Measurements from ENCODE around the gene MAMLD1. TPM values are rescaled to one million over a fixed set of nuclear protein-coding genes. Genes with fewer than 3 reads are reported as not detected.

The MAMLD1 gene
- total and polyA plus RNA-seq, 9 of the 15 experiments (the other 6 are each of a cell fraction or from before 2014, with no cell fraction given): 0.12 to 0.18 TPM; not detected in 7

GRCh38 chrX:150371877-150372276, 8.8 kb downstream of the MAMLD1 start (continued):
- TF ChIP-seq USF2 (CRISPR knock-in tag; IDR thresholded peaks at IDR 0.05) (no peak), FOXP4 (CRISPR knock-in tag; IDR thresholded peaks at IDR 0.05; ENCODE audit: borderline replicate concordance) (no peak), TRIM25 (IDR thresholded peaks at IDR 0.05; ENCODE audit: borderline replicate concordance) (no peak)

DNA sequence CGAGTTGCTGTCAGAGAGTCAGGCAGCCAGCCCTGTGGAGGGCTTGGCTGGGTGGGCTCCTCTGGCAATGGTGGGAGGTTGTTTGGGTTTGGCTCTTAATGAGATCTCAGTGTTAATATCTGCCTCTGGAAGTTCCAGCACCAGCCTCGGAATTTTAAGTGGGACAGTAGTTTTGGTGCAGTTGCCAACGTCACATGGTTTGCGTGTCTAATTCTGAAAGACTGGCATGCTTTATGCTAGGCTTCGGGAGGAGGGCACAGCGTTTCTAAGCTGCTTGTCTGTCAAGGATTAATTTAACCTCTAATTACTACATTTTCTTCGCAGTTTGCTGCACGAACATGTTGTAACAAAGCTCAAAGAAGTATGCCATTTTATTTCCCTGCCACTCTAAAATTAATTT, 9.2 kb downstream of the MAMLD1 start:
- H3K79me2 ChIP-seq (ENCODE audit: control insufficient read depth, insufficient read depth, low read length): no peaks in the 10 kb centered on the region
- no peak overlapping the region for H3K9ac ChIP-seq (ENCODE audit: insufficient read depth in 1 of 2, low read depth in 2 of 2, low read length in 2 of 2)
- ChIA-PET CTCF (ENCODE audit: low intra/inter-chr PET ratio) (no interaction called here), POLR2A (interaction anchor here (0.6 kb wide), 1 partner anchor 143 kb away, joined by 3 read pairs; no protein-coding TSS in a partner anchor)
- ATAC-seq (no peak), DNase-seq (ENCODE audit: extremely low read depth in 1 of 4, low spot score in 3 of 4) (no peak), FAIRE-seq (no peak)
- no peak overlapping the region for H2AFZ ChIP-seq (ENCODE audit: low read depth, low read length)
- WGBS (ENCODE audit: insufficient coverage, low coverage, missing lambda C conversion rate): 2% methylated on average over 7 of the region's 8 CpGs
- no peaks in the 10 kb centered on the region for H3K36me3 ChIP-seq (ENCODE audit: control insufficient read depth, insufficient read depth, low read length)
- H3K4me2 ChIP-seq (ENCODE audit: insufficient read depth, low read length): no peak overlapping the region
- peaks cover 0 to 6% of the 10 kb centered on the region in 2 experiments; a peak in 1 of 5 replicates for H3K27me3 ChIP-seq (ENCODE audit: control insufficient read depth in 2 of 2, insufficient read depth in 2 of 2, low read length in 2 of 2)
- no TSS peak for BruUV-seq (replicated peaks)
- in situ Hi-C loops (cut with MboI): no loop called here
- H3K9me3 ChIP-seq (replicated peaks; ENCODE audit: control insufficient read depth, insufficient read depth, low read depth, low read length): no peaks in the 10 kb centered on the region
- no peaks in the 10 kb centered on the region for H4K20me1 ChIP-seq (replicated peaks; ENCODE audit: control insufficient read depth, insufficient read depth, low read length)
- H3K4me3 ChIP-seq: no peak overlapping the region
- H3K4me1 ChIP-seq (replicated peaks in 1 of 2; ENCODE audit: control insufficient read depth in 2 of 2, insufficient read depth in 2 of 2, low read length in 2 of 2): no peaks in the 10 kb centered on the region
- H3K27ac ChIP-seq (ENCODE audit: extremely low read depth, low read depth, low read length): no peak overlapping the region
- no peaks in the 10 kb centered on the region for H3K9me1 ChIP-seq (ENCODE audit: control insufficient read depth, insufficient read depth, low read length)
- no peak for TF ChIP-seq RFX5 (IDR thresholded peaks at IDR 0.05; ENCODE audit: low read depth, low read length)
- no peak for TF ChIP-seq MTA2 (IDR thresholded peaks at IDR 0.05; ENCODE audit: low read depth)
- no peak for TF ChIP-seq DIDO1 (tag; IDR thresholded peaks at IDR 0.05; ENCODE audit: low read depth)
- no peak for TF ChIP-seq MBD2 (IDR thresholded peaks at IDR 0.05; ENCODE audit: borderline replicate concordance, low read depth)
- TF ChIP-seq ZNF24 (IDR thresholded peaks at IDR 0.05): no peak
- no peak for TF ChIP-seq ATF7 (IDR thresholded peaks at IDR 0.05)
- no peak for TF ChIP-seq ELF1 (tag; IDR thresholded peaks at IDR 0.05)
- no peak for TF ChIP-seq TCF7L2 (IDR thresholded peaks at IDR 0.05; ENCODE audit: low read depth, low read length)
- no peak for TF ChIP-seq RBM17 (IDR thresholded peaks at IDR 0.05; ENCODE audit: borderline replicate concordance, low read depth, low read length)
- no peak for TF ChIP-seq ZNF263 (CRISPR knock-in tag; IDR thresholded peaks at IDR 0.05; ENCODE audit: borderline replicate concordance)
- intact Hi-C loops (cut with micrococcal nuclease): no loop called here

All from K562 (cell line).